Upper lobe of right lung (tissue), 1 donor: ENCODE results near the gene GRAMD2B. TPM values are rescaled to one million over a fixed set of nuclear protein-coding genes. Genes with fewer than 3 reads are reported as not detected.

ENCODE experiments used
- ATAC-seq: fragments of 200-7000 bp; cut with Tn5 transposase; one replicate; pipeline ENCODE4 v1.9.1; 2020; ENCODE audit warnings: mild to moderate bottlenecking, moderate library complexity
- DNase-seq: peaks from one replicate; pipeline ENCODE4 v3.0.0-alpha.2; 2020
- H3K27ac ChIP-seq: fragments of 200-600 bp; one replicate; pipeline ENCODE4 v1.8.0; 2022
- H3K27me3 ChIP-seq: fragments of 200-600 bp; one replicate; pipeline ENCODE4 v1.8.0; 2022; ENCODE audit warnings: mild to moderate bottlenecking
- H3K36me3 ChIP-seq: fragments of 200-600 bp; one replicate; pipeline ENCODE4 v1.8.0; 2022
- H3K4me1 ChIP-seq: fragments of 200-600 bp; one replicate; pipeline ENCODE4 v1.8.0; 2022
- H3K4me3 ChIP-seq: fragments of 200-600 bp; one replicate; pipeline ENCODE4 v1.8.0; 2022; ENCODE audit warnings: mild to moderate bottlenecking
- H3K9me3 ChIP-seq: fragments of 200-600 bp; one replicate; pipeline ENCODE4 v1.8.0; 2022
- intact Hi-C: fragments of 100-400 bp; cut with DNase I; formaldehyde crosslinking; loops from one replicate; pipeline ENCODE4 v1.11.0; 2022
- total RNA-seq: library from RNA; stranded (reverse); fragmentation: NEBNext Ultra II Directional; extraction: Animal tissue kit (Norgen Biotek cat#: 25700); gene quantifications from one replicate; pipeline ENCODE4 v1.2.1, GENCODE V29; 2021
- TF ChIP-seq, protein P1 (sequence below): fragments of 200-600 bp; IDR thresholded peaks from one replicate; pipeline ENCODE4 v1.8.0; 2022; ENCODE audit warnings: antibody characterized with exemption
- donor health status: DM: no; HTN: yes; CAD: no; lungs with severe emphysema.

Gene GRAMD2B
- total RNA-seq, 1 donor from 2014 or later = 17.0 TPM

DNA sequence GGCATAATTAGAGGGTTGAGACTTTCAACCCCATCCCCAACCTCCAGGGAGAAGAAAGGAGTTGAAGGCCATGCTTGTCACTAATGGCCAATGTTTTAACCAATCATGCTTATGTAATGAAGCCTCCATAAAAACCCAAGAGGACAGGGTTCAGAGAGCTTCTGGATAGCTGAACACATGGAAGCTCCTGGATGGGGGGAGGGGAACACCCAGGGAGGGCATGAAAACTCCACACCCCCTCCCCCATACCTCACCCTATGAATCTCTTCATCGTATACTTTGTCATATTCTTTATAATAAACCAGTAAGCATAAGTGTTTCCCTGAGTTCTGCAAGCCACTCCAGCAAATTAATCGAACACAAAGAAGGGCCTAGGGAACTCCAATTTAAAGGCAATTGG is 90.1 kb downstream of the GRAMD2B start:
- H3K27me3 ChIP-seq = no peaks in the 10 kb centered on the region
- TF ChIP-seq, protein P1, sequence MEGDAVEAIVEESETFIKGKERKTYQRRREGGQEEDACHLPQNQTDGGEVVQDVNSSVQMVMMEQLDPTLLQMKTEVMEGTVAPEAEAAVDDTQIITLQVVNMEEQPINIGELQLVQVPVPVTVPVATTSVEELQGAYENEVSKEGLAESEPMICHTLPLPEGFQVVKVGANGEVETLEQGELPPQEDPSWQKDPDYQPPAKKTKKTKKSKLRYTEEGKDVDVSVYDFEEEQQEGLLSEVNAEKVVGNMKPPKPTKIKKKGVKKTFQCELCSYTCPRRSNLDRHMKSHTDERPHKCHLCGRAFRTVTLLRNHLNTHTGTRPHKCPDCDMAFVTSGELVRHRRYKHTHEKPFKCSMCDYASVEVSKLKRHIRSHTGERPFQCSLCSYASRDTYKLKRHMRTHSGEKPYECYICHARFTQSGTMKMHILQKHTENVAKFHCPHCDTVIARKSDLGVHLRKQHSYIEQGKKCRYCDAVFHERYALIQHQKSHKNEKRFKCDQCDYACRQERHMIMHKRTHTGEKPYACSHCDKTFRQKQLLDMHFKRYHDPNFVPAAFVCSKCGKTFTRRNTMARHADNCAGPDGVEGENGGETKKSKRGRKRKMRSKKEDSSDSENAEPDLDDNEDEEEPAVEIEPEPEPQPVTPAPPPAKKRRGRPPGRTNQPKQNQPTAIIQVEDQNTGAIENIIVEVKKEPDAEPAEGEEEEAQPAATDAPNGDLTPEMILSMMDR = no peak
- H3K27ac ChIP-seq = peak overlapping the region; percentile 65
- DNase-seq (no peak), ATAC-seq (no peak)
- no peaks in the 10 kb centered on the region for H3K36me3 ChIP-seq
- H3K9me3 ChIP-seq = no peaks in the 10 kb centered on the region
- intact Hi-C loops = no loop called here
- peaks cover 25% of the 10 kb centered on the region for H3K4me1 ChIP-seq
- no peak overlapping the region for H3K4me3 ChIP-seq

DNA sequence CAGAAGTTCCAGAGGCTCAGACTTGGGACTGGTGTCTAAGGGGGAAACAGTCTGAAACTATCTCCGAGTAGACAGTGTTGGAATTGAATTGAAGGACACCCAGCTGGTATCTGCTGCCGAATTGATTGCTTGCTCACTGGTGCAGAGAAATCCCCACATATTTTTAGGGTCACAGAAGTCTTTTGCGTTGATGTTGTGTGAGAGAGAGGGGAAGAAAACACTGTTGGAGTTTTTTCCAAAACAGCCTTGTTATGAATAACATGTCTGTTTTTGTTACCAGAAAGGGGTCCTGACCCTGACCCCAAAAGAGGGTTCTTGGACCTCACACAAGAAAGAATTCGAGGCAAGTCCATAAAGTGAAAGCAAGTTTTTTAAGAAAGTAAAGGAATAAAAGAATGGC is 90.5 kb downstream of the GRAMD2B start:
- H3K4me1 ChIP-seq = peaks cover 28% of the 10 kb centered on the region
- H3K27ac ChIP-seq = peak overlapping the region; percentile 65
- no peaks in the 10 kb centered on the region for H3K27me3 ChIP-seq
- ATAC-seq (no peak), DNase-seq (no peak)
- H3K9me3 ChIP-seq = no peaks in the 10 kb centered on the region
- intact Hi-C loops = no loop called here
- no peaks in the 10 kb centered on the region for H3K36me3 ChIP-seq
- TF ChIP-seq, protein P1 = no peak
- no peak overlapping the region for H3K4me3 ChIP-seq

DNA sequence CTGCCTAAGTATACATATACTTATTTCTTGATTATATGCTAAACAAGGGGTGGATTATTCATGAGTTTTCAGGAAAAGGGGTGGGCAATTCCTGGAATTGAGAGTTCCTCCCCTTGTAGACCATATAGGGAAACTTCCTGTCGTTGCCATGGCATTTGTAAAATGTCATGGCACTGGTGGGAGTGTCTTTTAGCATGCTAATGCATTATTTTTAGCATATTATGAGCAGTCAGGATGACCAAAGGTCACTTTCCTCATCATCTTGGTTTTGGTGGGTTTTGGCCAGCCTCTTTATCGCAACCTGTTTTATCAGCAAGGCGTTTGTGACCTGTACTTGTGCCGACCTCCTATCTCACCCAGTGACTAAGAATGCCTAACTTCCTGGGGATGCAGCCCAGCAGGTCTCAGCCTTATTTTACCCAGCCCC is 90.9 kb downstream of the GRAMD2B start:
- DNase-seq (no peak), ATAC-seq (no peak)
- Histone ChIP-seq H3K27ac (peak overlapping the region; percentile 65), H3K4me3 (no peak overlapping the region), H3K9me3 (no peaks in the 10 kb centered on the region), H3K36me3 (no peaks in the 10 kb centered on the region), H3K4me1 (peaks cover 32% of the 10 kb centered on the region), H3K27me3 (no peaks in the 10 kb centered on the region)
- TF ChIP-seq, protein P1 = no peak
- intact Hi-C loops = no loop called here

DNA sequence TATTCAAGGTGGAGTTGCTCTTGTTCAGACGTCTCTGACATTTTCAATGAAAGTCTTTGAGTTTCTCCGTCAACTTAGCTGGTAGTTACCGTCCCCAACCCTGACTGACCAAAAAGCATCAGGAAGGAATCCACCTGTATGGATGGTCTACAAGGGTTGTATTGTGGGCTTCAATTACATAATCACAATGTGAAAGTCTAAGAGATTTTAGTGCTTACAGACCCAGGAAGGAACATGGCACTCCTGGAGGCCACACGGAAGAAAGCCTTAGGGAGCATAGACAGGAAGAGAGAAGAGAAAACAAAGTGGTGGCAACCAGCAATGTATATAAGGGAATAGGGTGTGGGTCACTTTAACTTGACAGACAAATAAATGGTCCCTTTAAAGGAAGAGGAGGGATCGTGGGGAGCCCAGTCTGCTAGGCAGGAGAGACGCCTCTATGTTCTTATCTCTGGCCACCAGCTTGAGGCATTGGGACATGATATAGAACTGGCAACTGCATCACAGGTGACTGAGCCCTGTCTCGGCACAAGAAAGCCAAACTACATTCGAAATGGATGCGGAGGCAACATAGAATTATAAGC is 91.4 kb downstream of the GRAMD2B start:
- H3K4me3 ChIP-seq = no peak overlapping the region
- TF ChIP-seq, protein P1 = no peak
- no peaks in the 10 kb centered on the region for H3K27me3 ChIP-seq
- H3K36me3 ChIP-seq = no peaks in the 10 kb centered on the region
- ATAC-seq = no peak
- H3K27ac ChIP-seq = peak overlapping the region; percentile 65
- intact Hi-C loops = no loop called here
- DNase-seq = no peak
- peaks cover 31% of the 10 kb centered on the region for H3K4me1 ChIP-seq
- no peaks in the 10 kb centered on the region for H3K9me3 ChIP-seq

DNA sequence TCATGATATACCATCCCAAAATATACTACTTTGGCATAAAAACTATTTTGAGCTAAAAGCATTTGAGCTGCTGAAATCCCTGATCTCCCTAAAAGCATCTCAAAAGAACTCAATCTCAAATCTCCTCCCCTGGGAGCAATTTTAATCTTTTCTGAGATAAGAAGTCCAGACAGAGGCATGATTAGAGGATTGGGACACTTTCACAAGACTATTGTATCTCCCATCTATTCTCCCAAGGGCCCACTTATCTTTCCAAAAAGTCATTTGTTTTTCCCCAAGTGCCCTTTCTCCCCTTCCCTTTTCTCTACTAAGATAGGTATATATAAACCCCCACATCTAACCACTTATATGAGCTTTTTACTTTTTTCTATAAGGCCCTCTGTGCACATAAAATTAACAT is 92.1 kb downstream of the GRAMD2B start:
- no peak for DNase-seq
- intact Hi-C loops = no loop called here
- Histone ChIP-seq H3K36me3 (no peaks in the 10 kb centered on the region), H3K27me3 (no peaks in the 10 kb centered on the region), H3K27ac (no peak overlapping the region), H3K4me3 (no peak overlapping the region), H3K4me1 (peaks cover 32% of the 10 kb centered on the region), H3K9me3 (no peaks in the 10 kb centered on the region)
- ATAC-seq = no peak
- TF ChIP-seq, protein P1 = no peak

DNA sequence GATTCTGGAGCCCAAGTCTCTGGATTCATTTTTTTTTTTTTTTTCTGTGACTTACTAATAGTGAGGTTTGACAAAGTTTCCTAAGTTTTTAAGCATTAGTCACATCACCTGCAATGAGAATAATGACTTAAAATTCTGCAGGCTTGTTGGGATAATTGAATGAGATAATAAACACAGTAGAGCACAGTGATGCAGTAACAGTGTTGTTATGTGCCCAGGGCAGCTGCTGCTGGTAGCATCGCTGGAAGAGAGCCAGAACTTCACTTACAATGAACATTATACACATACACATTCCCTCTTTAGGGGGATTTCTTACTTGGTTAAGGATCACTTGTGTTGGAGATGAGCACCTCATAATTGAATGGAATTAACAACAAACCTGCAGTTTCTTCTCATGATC is 92.9 kb downstream of the GRAMD2B start:
- intact Hi-C loops = no loop called here
- DNase-seq (no peak), ATAC-seq (no peak)
- TF ChIP-seq, protein P1 = no peak
- H3K27me3 ChIP-seq = no peaks in the 10 kb centered on the region
- no peak overlapping the region for H3K27ac ChIP-seq
- no peaks in the 10 kb centered on the region for H3K9me3 ChIP-seq
- no peak overlapping the region for H3K4me3 ChIP-seq
- peaks cover 35% of the 10 kb centered on the region for H3K4me1 ChIP-seq
- no peaks in the 10 kb centered on the region for H3K36me3 ChIP-seq
